Cardiac fibroblast (primary cell): ENCODE data around the gene USP27X.

Experiments
- DNase-seq, 2 donors: peaks; one replicate each; pipeline versions ENCODE4 v3.0.0 to v3.0.0-alpha.2; 2010; ENCODE audit warnings: low read depth in 2 of 2
- H3K4me3 ChIP-seq, 2 donors: replicated peaks in 1 of 2; 1 replicate in 1 of 2; 2 replicates in 1 of 2; pipeline ENCODE4 v1.5.1; 2011; ENCODE audit warnings: low read depth in 2 of 2, low read length in 2 of 2, mild to moderate bottlenecking in 2 of 2, moderate library complexity in 1 of 2
- TF ChIP-seq, protein P1 (sequence below): IDR thresholded peaks from one replicate; pipeline ENCODE4 v1.5.1; 2011; ENCODE audit warnings: low read depth, mild to moderate bottlenecking, low read length, inconsistent platforms

The USP27X gene

GRCh38 chrX:49879656-49880277 lies 483 bp downstream of the USP27X start:
- no peak for DNase-seq
- peak overlapping the region; percentile 58 to 63 for H3K4me3 ChIP-seq
- TF ChIP-seq, protein P1, sequence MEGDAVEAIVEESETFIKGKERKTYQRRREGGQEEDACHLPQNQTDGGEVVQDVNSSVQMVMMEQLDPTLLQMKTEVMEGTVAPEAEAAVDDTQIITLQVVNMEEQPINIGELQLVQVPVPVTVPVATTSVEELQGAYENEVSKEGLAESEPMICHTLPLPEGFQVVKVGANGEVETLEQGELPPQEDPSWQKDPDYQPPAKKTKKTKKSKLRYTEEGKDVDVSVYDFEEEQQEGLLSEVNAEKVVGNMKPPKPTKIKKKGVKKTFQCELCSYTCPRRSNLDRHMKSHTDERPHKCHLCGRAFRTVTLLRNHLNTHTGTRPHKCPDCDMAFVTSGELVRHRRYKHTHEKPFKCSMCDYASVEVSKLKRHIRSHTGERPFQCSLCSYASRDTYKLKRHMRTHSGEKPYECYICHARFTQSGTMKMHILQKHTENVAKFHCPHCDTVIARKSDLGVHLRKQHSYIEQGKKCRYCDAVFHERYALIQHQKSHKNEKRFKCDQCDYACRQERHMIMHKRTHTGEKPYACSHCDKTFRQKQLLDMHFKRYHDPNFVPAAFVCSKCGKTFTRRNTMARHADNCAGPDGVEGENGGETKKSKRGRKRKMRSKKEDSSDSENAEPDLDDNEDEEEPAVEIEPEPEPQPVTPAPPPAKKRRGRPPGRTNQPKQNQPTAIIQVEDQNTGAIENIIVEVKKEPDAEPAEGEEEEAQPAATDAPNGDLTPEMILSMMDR, result no peak

DNA sequence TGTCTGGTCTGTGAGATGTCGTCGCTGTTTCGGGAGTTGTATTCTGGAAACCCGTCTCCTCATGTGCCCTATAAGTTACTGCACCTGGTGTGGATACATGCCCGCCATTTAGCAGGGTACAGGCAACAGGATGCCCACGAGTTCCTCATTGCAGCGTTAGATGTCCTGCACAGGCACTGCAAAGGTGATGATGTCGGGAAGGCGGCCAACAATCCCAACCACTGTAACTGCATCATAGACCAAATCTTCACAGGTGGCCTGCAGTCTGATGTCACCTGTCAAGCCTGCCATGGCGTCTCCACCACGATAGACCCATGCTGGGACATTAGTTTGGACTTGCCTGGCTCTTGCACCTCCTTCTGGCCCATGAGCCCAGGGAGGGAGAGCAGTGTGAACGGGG lies 1.4 kb downstream of the USP27X start:
- H3K4me3 ChIP-seq, result no peak overlapping the region
- no peak for DNase-seq
- TF ChIP-seq, protein P1, result no peak

DNA sequence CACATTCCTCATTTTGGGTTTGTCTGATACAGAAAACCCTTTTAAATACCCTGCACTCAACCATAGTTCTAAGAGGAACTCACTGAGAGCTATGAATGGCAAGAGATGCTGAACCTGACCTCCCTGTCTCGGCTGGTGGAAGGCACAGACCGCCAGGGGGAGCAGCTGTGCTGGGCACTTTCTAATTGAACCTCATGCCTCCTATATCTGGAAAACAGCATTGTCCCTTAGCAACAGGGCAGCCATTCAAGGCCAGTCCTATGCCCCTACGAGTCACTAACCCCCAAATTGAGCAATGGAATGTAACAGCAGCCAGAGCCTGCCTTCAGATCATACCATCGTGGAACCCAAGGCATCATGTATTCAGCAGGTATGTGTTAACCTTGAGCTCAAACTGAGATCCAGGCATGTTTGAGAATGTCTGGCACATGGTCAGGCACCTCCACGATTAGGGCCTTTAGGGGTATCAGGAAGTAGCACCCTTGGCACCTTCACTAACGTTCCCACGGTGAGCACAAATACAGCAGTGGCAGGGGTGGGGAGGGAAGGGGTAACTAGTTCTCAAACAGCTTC lies 5.1 kb downstream of the USP27X start:
- H3K4me3 ChIP-seq, result no peak overlapping the region
- peak; percentile 61 to 66 for DNase-seq
- TF ChIP-seq, protein P1, result peak; percentile 85

GRCh38 chrX:49892542-49892941 lies 13.3 kb downstream of the USP27X start:
- no peak overlapping the region for H3K4me3 ChIP-seq
- no peak for DNase-seq
- TF ChIP-seq, protein P1, result no peak

DNA sequence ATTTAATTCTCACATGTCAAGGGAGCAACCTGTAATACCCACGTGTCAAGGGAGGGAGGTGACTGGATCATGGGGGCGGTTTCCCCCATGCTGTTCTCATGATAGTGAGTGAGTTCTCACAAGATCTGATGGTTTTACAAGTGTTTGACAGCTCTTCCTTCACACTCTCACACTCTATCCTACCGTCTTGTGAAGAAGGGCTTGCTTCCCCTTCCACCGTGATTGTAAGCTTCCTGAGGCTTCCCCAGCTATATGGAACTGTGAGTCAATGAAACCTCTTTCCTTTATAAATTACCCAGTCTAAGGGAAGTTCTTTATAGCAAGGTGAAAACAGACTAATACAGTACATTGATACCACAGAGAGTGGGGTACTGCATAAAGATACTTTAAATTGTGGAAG lies 17.7 kb downstream of the USP27X start:
- no peak overlapping the region for H3K4me3 ChIP-seq
- DNase-seq, result no peak
- TF ChIP-seq, protein P1, result no peak

DNA sequence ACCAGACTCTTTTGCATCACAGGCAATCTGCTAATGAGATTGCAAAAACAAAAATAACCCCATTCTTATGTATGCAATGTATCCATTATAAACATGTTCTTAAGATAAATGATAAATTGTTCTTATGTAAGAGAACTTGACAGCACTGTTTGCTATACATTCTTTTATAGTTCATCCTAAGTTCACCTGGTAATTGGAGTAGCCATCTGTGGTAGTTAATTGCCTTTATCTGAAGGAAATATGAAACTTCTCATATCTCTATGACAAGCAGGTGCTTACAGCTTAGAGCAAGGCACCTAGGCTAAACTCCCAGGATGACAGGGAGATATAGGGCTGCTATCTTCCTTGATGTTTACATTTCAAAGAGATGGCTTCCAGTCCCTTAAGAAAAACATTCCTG lies 21.8 kb downstream of the USP27X start:
- no peak overlapping the region for H3K4me3 ChIP-seq
- DNase-seq, result no peak
- TF ChIP-seq, protein P1, result no peak

DNA sequence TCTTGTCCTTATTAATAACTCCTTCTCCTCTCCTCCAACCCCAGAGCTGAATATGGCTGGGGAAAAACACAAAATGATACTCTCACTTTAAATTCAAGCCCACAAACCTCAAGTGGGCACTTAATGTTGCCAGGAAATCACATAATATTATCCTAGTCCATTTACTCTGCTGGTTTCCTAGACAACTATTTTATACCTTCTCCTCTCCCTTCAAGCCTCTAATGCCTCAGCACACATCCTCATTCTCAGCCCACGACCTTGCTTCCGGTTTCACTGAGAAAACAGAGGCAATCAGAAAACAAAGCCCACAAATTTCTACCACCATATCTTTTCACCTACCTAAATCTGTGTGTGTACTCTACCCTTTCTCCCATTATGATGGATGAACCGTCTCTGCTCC lies 31.1 kb downstream of the USP27X start:
- DNase-seq, result no peak
- H3K4me3 ChIP-seq, result no peak overlapping the region
- TF ChIP-seq, protein P1, result no peak
